Activated naive CD8-positive, alpha-beta T cell (primary cell): Measurements from ENCODE around the gene TTC28.

Experiments used
- H3K27ac Mint-ChIP-seq: one replicate; pipeline ENCODE4 v1.8.0; 2021; ENCODE audit warnings: mixed read lengths
- H3K27me3 Mint-ChIP-seq: one replicate; pipeline ENCODE4 v1.8.0; 2021; ENCODE audit warnings: mixed read lengths
- H3K36me3 Mint-ChIP-seq: one replicate; pipeline ENCODE4 v1.8.0; 2021; ENCODE audit warnings: mixed read lengths
- H3K4me1 Mint-ChIP-seq: one replicate; pipeline ENCODE4 v1.8.0; 2021; ENCODE audit warnings: low read depth, mixed read lengths
- H3K4me3 Mint-ChIP-seq: one replicate; pipeline ENCODE4 v1.8.0; 2021; ENCODE audit warnings: mild to moderate bottlenecking, mixed read lengths
- H3K9me3 Mint-ChIP-seq: one replicate; pipeline ENCODE4 v1.8.0; 2021; ENCODE audit warnings: low read depth, mixed read lengths

The TTC28 gene

GRCh38 chr22:28442711-28443525 lies 236.7 kb downstream of the TTC28 start:
- Mint-ChIP-seq H3K4me1 (peaks cover 24% of the 10 kb centered on the region), H3K27ac (peak overlapping the region; percentile 76)

GRCh38 chr22:28442264-28442710 lies 237.4 kb downstream of the TTC28 start:
- peak overlapping the region; percentile 91 for H3K4me3 Mint-ChIP-seq
- peaks cover 24% of the 10 kb centered on the region for H3K4me1 Mint-ChIP-seq
- no peaks in the 10 kb centered on the region for H3K36me3 Mint-ChIP-seq
- H3K27ac Mint-ChIP-seq, result peak overlapping the region; percentile 68
- no peaks in the 10 kb centered on the region for H3K9me3 Mint-ChIP-seq
- H3K27me3 Mint-ChIP-seq, result no peaks in the 10 kb centered on the region

More at GRCh38 chr22:28442711-28443525, 236.7 kb downstream of the TTC28 start:
- Mint-ChIP-seq H3K4me3 (peak overlapping the region; percentile 91), H3K9me3 (no peaks in the 10 kb centered on the region), H3K36me3 (no peaks in the 10 kb centered on the region), H3K27me3 (no peaks in the 10 kb centered on the region)

- no peaks in the 10 kb centered on the region for H3K27me3 Mint-ChIP-seq
- peak overlapping the region; percentile 47 for H3K27ac Mint-ChIP-seq
Measured at GRCh38 chr22:28441720-28442263, 237.8 kb downstream of the TTC28 start.

GRCh38 chr22:28440592-28441390 lies 238.8 kb downstream of the TTC28 start:
- Mint-ChIP-seq H3K4me3 (peak overlapping the region; percentile 11), H3K4me1 (peaks cover 24% of the 10 kb centered on the region), H3K27me3 (peaks cover 1% of the 10 kb centered on the region), H3K9me3 (no peaks in the 10 kb centered on the region), H3K27ac (no peak overlapping the region), H3K36me3 (no peaks in the 10 kb centered on the region)

More at GRCh38 chr22:28441720-28442263, 237.8 kb downstream of the TTC28 start:
- Mint-ChIP-seq H3K4me3 (peak overlapping the region; percentile 91), H3K36me3 (no peaks in the 10 kb centered on the region), H3K4me1 (peaks cover 24% of the 10 kb centered on the region), H3K9me3 (no peaks in the 10 kb centered on the region)

GRCh38 chr22:28438183-28438768 lies 241.4 kb downstream of the TTC28 start:
- no peaks in the 10 kb centered on the region for H3K36me3 Mint-ChIP-seq
- H3K27me3 Mint-ChIP-seq, result peaks cover 1% of the 10 kb centered on the region
- H3K27ac Mint-ChIP-seq, result no peak overlapping the region
- H3K9me3 Mint-ChIP-seq, result no peaks in the 10 kb centered on the region
- peaks cover 20% of the 10 kb centered on the region for H3K4me1 Mint-ChIP-seq
- H3K4me3 Mint-ChIP-seq, result no peak overlapping the region

GRCh38 chr22:28435982-28436381 lies 243.7 kb downstream of the TTC28 start:
- H3K4me1 Mint-ChIP-seq, result peaks cover 6% of the 10 kb centered on the region
- H3K4me3 Mint-ChIP-seq, result no peak overlapping the region
- no peaks in the 10 kb centered on the region for H3K9me3 Mint-ChIP-seq
- H3K36me3 Mint-ChIP-seq, result peaks cover under 1% of the 10 kb centered on the region
- no peak overlapping the region for H3K27ac Mint-ChIP-seq
- H3K27me3 Mint-ChIP-seq, result peaks cover 2% of the 10 kb centered on the region

GRCh38 chr22:28435140-28435768 lies 244.4 kb downstream of the TTC28 start:
- peaks cover 3% of the 10 kb centered on the region for H3K36me3 Mint-ChIP-seq
- H3K27me3 Mint-ChIP-seq, result peaks cover 4% of the 10 kb centered on the region
- H3K9me3 Mint-ChIP-seq, result no peaks in the 10 kb centered on the region
- H3K4me1 Mint-ChIP-seq, result no peaks in the 10 kb centered on the region
- H3K27ac Mint-ChIP-seq, result no peak overlapping the region
- no peak overlapping the region for H3K4me3 Mint-ChIP-seq

GRCh38 chr22:28430466-28431025 lies 249.1 kb downstream of the TTC28 start:
- H3K9me3 Mint-ChIP-seq, result no peaks in the 10 kb centered on the region

GRCh38 chr22:28429711-28430110 lies 249.9 kb downstream of the TTC28 start:
- H3K9me3 Mint-ChIP-seq, result no peaks in the 10 kb centered on the region

More at GRCh38 chr22:28430466-28431025, 249.1 kb downstream of the TTC28 start:
- Mint-ChIP-seq H3K4me3 (no peak overlapping the region), H3K36me3 (peaks cover 3% of the 10 kb centered on the region), H3K27me3 (peaks cover 3% of the 10 kb centered on the region), H3K27ac (no peak overlapping the region), H3K4me1 (no peaks in the 10 kb centered on the region)

GRCh38 chr22:28428271-28428670 lies 251.4 kb downstream of the TTC28 start:
- Mint-ChIP-seq H3K9me3 (no peaks in the 10 kb centered on the region), H3K4me3 (no peak overlapping the region), H3K4me1 (no peaks in the 10 kb centered on the region), H3K27ac (no peak overlapping the region), H3K36me3 (peaks cover 3% of the 10 kb centered on the region), H3K27me3 (peaks cover 3% of the 10 kb centered on the region)

More at GRCh38 chr22:28429711-28430110, 249.9 kb downstream of the TTC28 start:
- Mint-ChIP-seq H3K36me3 (peaks cover 3% of the 10 kb centered on the region), H3K4me1 (no peaks in the 10 kb centered on the region), H3K4me3 (no peak overlapping the region), H3K27me3 (peaks cover 3% of the 10 kb centered on the region), H3K27ac (no peak overlapping the region)

GRCh38 chr22:28426346-28427132 lies 253.1 kb downstream of the TTC28 start:
- H3K4me1 Mint-ChIP-seq, result no peaks in the 10 kb centered on the region
- H3K36me3 Mint-ChIP-seq, result peaks cover 3% of the 10 kb centered on the region
- no peaks in the 10 kb centered on the region for H3K9me3 Mint-ChIP-seq
- peaks cover 3% of the 10 kb centered on the region for H3K27me3 Mint-ChIP-seq
- no peak overlapping the region for H3K27ac Mint-ChIP-seq
- no peak overlapping the region for H3K4me3 Mint-ChIP-seq

- H3K4me1 Mint-ChIP-seq, result no peaks in the 10 kb centered on the region
- no peaks in the 10 kb centered on the region for H3K36me3 Mint-ChIP-seq
- no peak overlapping the region for H3K4me3 Mint-ChIP-seq
- peaks cover 2% of the 10 kb centered on the region for H3K27me3 Mint-ChIP-seq
- no peak overlapping the region for H3K27ac Mint-ChIP-seq
- H3K9me3 Mint-ChIP-seq, result no peaks in the 10 kb centered on the region
Measured at GRCh38 chr22:28425211-28425610, 254.4 kb downstream of the TTC28 start.

- H3K36me3 Mint-ChIP-seq, result no peaks in the 10 kb centered on the region
- no peak overlapping the region for H3K27ac Mint-ChIP-seq
- H3K4me3 Mint-ChIP-seq, result no peak overlapping the region
- no peaks in the 10 kb centered on the region for H3K4me1 Mint-ChIP-seq
- no peaks in the 10 kb centered on the region for H3K9me3 Mint-ChIP-seq
- peaks cover 2% of the 10 kb centered on the region for H3K27me3 Mint-ChIP-seq
Measured at GRCh38 chr22:28424427-28425080, 255.1 kb downstream of the TTC28 start.
